IPS-18c (cell line): ENCODE measurements around the gene DRD2.
A peak's percentile ranks its signal among the peaks of the same experiment; 100 is the strongest.
"Not testable (repeated sequence)": the region's sequence is repeated elsewhere in the genome, so short reads cannot be mapped to it uniquely, and the experiment has no call there.

ENCODE experiments used
- H3K4me3 ChIP-seq: 2 replicates; pipeline ENCODE4 v1.7.0; 2013; ENCODE audit warnings: low read depth, mild to moderate bottlenecking, low read length, moderate library complexity; ENCODE audit not compliant: insufficient read depth
- H3K9me3 ChIP-seq: one replicate; pipeline ENCODE4 v1.6.1; 2013; ENCODE audit warnings: mild to moderate bottlenecking, low read length, moderate library complexity; ENCODE audit not compliant: control insufficient read depth, insufficient read depth

Gene DRD2

GRCh38 chr11:113475160-113475761 lies at the start of gene DRD2:
DRD2 (minus strand) TSS chr11:113475398; CDS start chr11:113424651, 50,747 bp downstream.
- no peaks in the 10 kb centered on the region for H3K9me3 ChIP-seq
- H3K4me3 ChIP-seq = peak within 1 kb of the TSS; percentile 56

- not testable (repeated sequence) for H3K4me3 ChIP-seq
Observed at GRCh38 chr11:113523906-113524305, 48.7 kb upstream of the DRD2 start.

GRCh38 chr11:113521737-113522517 lies 46.7 kb upstream of the DRD2 start:
- Histone ChIP-seq H3K4me3 (no peak overlapping the region), H3K9me3 (peaks cover 5% of the 10 kb centered on the region)

More at GRCh38 chr11:113523906-113524305, 48.7 kb upstream of the DRD2 start:
- H3K9me3 ChIP-seq = not testable (repeated sequence)

- no peak overlapping the region for H3K4me3 ChIP-seq
Observed at GRCh38 chr11:113519989-113520613, 44.9 kb upstream of the DRD2 start.

GRCh38 chr11:113518716-113519495 lies 43.7 kb upstream of the DRD2 start:
- no peak overlapping the region for H3K4me3 ChIP-seq
- peaks cover 7% of the 10 kb centered on the region for H3K9me3 ChIP-seq

More at GRCh38 chr11:113519989-113520613, 44.9 kb upstream of the DRD2 start:
- H3K9me3 ChIP-seq = peaks cover 7% of the 10 kb centered on the region

- Histone ChIP-seq H3K9me3 (peaks cover 5% of the 10 kb centered on the region), H3K4me3 (no peak overlapping the region)
Observed at GRCh38 chr11:113517361-113517760, 42.2 kb upstream of the DRD2 start.

GRCh38 chr11:113514856-113515255 lies 39.7 kb upstream of the DRD2 start:
- peaks cover 5% of the 10 kb centered on the region for H3K9me3 ChIP-seq
- H3K4me3 ChIP-seq = no peak overlapping the region

GRCh38 chr11:113507341-113507740 lies 32.1 kb upstream of the DRD2 start:
- Histone ChIP-seq H3K4me3 (no peak overlapping the region), H3K9me3 (no peaks in the 10 kb centered on the region)

GRCh38 chr11:113506893-113507292 lies 31.7 kb upstream of the DRD2 start:
- Histone ChIP-seq H3K4me3 (no peak overlapping the region), H3K9me3 (no peaks in the 10 kb centered on the region)

GRCh38 chr11:113506461-113506860 lies 31.3 kb upstream of the DRD2 start:
- Histone ChIP-seq H3K4me3 (no peak overlapping the region), H3K9me3 (no peaks in the 10 kb centered on the region)

- H3K4me3 ChIP-seq = no peak overlapping the region
- H3K9me3 ChIP-seq = no peaks in the 10 kb centered on the region
Observed at GRCh38 chr11:113505541-113506375, 30.6 kb upstream of the DRD2 start.

GRCh38 chr11:113505046-113505445 lies 29.8 kb upstream of the DRD2 start:
- Histone ChIP-seq H3K4me3 (no peak overlapping the region), H3K9me3 (no peaks in the 10 kb centered on the region)

GRCh38 chr11:113504586-113504985 lies 29.4 kb upstream of the DRD2 start:
- H3K4me3 ChIP-seq = no peak overlapping the region
- H3K9me3 ChIP-seq = no peaks in the 10 kb centered on the region

GRCh38 chr11:113504071-113504470 lies 28.9 kb upstream of the DRD2 start:
- no peak overlapping the region for H3K4me3 ChIP-seq
- no peaks in the 10 kb centered on the region for H3K9me3 ChIP-seq

- no peak overlapping the region for H3K4me3 ChIP-seq
- no peaks in the 10 kb centered on the region for H3K9me3 ChIP-seq
Observed at GRCh38 chr11:113497066-113497910, 22.1 kb upstream of the DRD2 start.
